CD4-positive, alpha-beta T cell treated with Interleukin-17A for 1 hour (primary cell): Measurements from ENCODE around the gene DDX46.
A peak's percentile ranks its signal among the peaks of the same experiment; 100 is the strongest.
"Not testable (repeated sequence)": the region's sequence is repeated elsewhere in the genome, so short reads cannot be mapped to it uniquely, and the experiment has no call there.

Experiments used
- DNase-seq: peaks from one replicate; pipeline ENCODE4 v3.0.0-alpha.2; 2020

Gene DDX46

GRCh38 chr5:134784946-134785620 lies 26.5 kb downstream of the DDX46 start:
- no peak for DNase-seq

DNA sequence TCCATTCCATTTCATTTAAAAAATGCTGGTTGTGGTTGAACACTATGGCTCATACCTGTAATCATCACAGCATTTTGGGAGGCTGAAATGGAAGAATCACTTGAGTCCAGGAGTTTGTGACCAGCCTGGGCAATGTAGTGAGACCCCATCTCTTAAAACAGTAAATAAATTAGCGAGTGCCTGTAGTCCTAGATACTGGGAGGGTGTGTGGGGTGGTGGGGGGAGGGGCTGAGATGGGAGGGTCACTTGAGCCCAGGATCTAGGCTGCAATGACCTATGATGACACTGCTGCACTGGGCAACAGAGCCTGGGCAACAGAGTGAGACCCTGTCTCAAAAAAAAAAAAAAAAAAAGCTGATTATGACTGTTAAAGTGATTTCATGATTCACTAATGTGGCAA lies 29.1 kb downstream of the DDX46 start:
- DNase-seq = no peak

GRCh38 chr5:134791580-134791979 lies 33.0 kb downstream of the DDX46 start:
- no peak for DNase-seq

DNA sequence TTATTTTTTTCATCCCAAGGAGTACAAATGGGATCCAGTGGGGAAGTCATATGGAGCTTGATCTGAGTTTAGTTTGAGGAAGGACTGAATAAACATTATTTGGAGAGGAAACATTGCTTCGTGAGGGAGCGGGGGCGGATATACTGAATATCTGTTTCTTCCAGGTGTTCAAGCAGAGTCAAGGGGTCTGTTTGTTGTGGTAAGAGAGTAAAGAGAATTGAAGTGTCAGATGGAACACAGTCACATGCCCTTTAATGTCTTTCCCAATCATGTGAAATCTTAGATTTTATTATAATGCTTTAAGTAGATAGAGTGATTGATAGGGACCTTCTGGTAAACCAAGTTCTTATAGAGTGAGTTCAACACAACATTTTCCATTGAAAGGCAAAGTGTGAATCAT lies 33.7 kb downstream of the DDX46 start:
- DNase-seq = no peak

DNA sequence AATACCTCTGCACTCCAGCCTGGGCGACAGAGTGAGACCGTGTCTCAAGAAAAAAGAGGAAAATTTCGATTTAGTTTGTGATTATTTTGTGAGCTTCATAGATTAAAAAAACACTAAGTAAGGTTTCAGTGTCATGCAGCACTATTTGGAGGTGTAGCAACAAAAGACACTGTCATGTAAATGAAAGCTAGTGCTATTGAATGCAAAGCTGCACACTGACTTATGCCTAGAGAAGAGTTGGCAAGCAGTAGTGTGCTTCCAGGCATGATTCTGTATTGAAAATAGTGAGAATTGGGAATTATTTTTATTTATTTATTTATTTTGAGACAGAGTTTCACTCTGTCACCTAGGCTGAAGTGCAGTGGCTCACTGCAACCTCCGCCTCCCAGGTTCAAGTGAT lies 34.5 kb downstream of the DDX46 start:
- DNase-seq = no peak

- no peak for DNase-seq
Measured at GRCh38 chr5:134794082-134794481, 35.5 kb downstream of the DDX46 start.

GRCh38 chr5:134794819-134795218 lies 36.2 kb downstream of the DDX46 start:
- no peak for DNase-seq

GRCh38 chr5:134798468-134798867 lies 39.9 kb downstream of the DDX46 start:
- no peak for DNase-seq

DNA sequence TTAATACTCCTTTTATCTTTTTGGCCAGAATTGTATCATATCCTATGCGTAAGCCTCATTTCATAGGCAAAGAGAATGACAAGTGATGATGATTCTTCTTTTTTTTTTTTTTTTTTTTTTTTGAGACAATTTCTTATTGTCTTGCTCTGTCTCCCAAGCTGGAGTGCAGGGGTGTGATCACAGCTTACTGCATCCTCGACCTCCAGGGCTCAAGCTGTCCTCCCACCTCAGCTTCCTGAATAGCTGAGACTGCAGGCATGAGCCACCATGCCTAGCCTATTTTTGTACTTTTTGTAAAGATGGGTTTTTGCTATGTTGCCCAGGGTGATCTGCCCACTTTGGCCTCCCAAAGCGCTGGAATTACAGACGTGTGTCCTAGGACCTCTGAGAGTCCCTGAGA lies 45.2 kb downstream of the DDX46 start:
- DNase-seq = no peak

DNA sequence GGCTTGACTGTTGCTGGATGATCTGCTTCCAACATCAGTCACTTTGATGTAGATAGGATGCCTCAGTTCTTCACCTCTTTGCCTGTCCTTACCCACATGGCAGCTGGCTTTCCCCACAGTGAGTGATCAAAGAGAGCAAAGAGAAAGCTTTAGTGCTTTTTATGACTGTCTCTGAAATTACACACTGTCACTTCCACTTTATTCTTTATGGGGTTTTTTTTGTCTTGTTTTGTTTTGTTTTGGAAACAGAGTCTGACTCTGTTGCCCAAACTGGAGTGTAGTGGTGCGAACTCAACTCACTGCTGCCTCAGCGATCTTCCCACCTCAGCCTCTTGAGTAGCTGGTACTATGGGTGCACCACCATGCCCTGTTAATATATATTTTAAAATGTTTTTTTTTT lies 54.8 kb downstream of the DDX46 start:
- peak; percentile 21 for DNase-seq

GRCh38 chr5:134813827-134814226 lies 55.2 kb downstream of the DDX46 start:
- no peak for DNase-seq

GRCh38 chr5:134817006-134817405 lies 58.4 kb downstream of the DDX46 start:
- DNase-seq = no peak

DNA sequence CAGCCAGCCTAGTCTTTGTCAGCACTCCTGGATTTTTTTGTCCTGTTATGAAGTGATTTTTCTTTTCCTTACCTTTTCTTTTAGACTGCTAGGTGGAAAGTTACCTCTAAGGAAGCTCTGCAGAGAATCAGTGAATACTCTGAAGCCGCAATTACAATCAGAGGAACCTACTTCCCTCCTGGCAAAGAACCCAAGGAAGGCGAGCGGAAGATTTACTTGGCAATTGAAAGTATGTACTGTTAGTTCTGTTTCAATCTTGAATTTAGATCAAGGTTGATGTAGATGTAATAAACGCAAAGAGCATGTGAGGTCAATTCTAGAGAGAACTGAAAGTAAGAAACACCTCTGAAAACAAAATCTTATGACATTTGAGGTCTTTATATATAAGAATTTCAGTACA lies 60.2 kb downstream of the DDX46 start:
- no peak for DNase-seq

GRCh38 chr5:134819407-134819963 lies 60.9 kb downstream of the DDX46 start:
- no peak for DNase-seq

GRCh38 chr5:134821841-134822240 lies 63.3 kb downstream of the DDX46 start:
- no peak for DNase-seq

DNA sequence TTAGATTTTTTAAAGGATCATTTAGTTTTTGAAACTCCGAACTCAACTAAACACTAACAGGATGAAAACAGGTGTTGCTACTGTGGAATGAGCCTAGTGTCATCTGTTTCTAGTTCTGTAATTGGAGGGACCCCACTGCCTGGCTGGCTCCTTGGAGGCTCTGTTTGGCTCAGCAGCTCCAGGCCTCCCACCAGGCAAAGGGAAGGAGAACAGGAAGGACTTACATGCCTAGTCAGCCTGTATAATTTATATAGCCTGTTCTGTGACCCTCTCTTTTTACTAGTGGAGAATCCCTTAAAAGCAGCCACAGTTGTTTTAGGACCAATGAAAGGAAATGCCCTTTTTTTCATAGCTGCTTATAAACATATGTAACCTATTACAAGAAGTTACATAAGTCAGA lies 66.1 kb downstream of the DDX46 start:
- no peak for DNase-seq

DNA sequence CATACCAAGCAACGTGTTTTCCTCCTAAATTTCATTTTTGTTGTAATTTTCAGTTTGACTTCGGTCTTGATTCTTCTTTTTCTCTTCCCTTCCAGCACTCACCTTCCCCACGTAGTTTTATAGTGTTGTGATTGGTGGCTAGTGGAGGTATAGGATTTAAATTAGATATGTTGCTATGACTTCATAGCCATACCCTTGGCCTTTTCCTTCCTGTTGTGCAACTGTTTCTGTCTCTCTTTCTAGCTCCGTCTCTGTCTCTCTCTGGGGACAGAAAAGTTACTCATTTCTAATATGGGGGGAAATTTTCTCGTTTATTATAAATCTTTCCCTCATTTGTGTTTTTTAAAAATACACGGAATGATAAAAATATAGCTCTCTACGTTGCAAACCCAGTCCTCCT lies 66.6 kb downstream of the DDX46 start:
- DNase-seq = no peak

- no peak for DNase-seq
Measured at GRCh38 chr5:134833340-134834032, 74.9 kb downstream of the DDX46 start.

DNA sequence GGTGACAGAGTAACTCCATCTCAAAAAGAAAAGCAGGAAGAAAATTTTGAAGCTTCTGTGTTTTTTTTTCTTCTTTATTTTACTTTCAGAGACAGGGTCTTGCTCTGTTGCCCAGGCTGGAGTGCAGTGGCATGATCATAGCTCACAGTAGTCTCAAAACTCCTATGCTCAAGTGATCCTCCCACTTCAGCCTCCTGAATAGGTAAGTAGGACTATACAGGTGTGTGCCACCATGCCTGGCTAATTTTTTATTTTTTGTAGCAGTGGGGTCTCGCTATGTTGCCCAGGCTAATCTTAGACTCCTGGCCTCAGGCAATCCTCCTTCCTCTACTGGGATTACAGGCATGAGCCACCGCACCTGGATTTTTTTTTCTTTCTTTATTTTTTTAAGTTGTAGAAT lies 77.0 kb downstream of the DDX46 start:
- DNase-seq = no peak

DNA sequence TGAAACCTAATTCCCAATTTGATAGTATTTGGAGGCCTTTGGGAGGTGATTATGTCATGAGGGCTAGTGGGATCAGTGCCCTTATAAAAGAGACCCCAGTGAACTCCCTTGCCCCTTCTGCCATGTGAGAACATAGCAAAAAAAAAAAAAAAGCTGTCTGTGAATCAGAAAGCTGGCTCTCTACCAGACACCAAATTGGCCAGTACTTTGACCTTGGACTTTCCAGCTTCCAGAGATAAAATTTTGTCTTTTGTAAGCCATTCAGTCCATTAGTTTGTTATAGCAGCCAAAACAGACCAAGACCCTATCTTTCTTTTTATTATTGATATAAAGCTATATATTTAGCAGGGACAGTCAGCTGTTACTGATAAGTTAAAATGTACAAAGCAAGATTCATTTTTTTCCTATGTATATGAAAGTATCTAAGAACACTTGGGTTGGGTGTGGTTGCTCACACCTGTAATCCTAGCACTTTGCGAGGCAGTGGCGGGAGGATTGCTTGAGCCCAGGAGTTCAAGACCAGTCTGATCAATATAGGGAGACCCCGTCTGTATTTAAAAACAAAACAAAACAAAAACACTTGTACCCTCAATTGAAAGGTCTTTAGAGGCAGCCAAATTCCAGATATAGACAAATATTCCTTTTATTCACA lies 79.1 kb downstream of the DDX46 start:
- DNase-seq = no peak

- DNase-seq = not testable (repeated sequence)
Measured at GRCh38 chr5:134838361-134838760, 79.8 kb downstream of the DDX46 start.

DNA sequence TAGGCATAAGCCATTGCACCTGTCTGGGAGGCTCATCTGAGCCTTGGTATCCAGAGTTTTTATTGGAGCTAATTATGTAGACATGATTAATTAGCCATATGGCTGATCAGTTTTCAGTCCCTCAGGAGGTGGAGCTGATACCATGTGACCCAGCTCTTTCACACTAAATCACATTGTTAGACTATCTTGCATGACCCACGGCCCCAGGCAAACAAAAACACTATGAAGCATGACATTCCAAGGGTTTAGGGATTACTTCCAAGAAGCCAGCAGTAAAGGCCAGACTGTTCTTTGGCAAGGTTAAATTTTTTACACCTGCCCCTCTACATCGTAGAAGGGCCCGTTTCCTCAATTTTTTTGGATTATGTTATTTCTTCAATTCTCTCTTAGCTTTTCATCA lies 82.2 kb downstream of the DDX46 start:
- no peak for DNase-seq

DNA sequence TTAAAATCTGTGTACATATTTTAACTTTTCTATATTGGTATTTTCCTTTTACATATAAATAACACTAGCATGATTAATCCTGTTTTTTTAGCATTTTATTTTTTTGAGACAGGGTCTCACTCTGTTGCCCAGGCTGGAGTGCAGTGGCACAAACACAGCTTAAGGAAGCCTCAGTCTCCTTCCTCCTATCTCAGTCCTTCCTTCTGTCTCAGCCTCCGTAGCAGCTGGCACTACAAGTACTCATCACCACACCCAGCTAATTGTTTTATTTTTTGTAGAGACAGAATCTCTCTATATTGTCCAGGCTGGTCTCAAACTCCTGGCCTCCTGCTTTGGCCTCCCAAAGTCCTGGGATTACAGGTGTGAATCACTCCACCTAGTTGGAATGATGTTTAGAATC lies 85.7 kb downstream of the DDX46 start:
- no peak for DNase-seq

DNA sequence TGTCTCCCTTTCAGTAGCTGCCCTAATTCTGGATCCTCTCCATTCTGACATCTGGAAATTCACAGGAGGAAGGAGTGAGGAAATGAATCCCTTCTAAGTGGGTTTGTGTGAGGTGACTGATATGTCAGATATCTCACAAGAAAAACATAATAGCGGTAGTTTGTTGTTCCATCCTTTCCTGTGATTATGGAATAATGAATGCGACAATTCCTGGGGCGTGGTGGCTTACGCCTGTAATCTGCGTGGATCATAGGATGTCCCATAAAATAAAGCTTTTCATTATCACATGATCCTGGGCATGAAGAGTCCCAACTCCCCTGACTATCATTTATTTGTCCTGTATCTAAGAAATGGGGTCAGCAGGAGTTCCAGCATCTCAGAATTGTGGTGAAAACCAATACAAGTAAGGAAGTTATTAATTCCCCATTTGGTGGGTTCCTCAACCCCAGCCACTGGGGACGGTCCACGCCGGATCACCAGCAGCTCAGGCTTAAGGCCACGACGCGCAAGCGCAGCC lies 86.8 kb downstream of the DDX46 start:
- DNase-seq = no peak
